Mesenteric fat pad (tissue), 1 donor: ENCODE results near the gene PDZK1. TPM values are rescaled to one million over a fixed set of nuclear protein-coding genes. Genes with fewer than 3 reads are reported as not detected.
"Not testable (repeated sequence)": the region's sequence is repeated elsewhere in the genome, so short reads cannot be mapped to it uniquely, and the experiment has no call there.

Experiments used
- DNase-seq: peaks from one replicate; pipeline ENCODE4 v3.0.0-alpha.2; 2020; ENCODE audit warnings: low spot score
- total RNA-seq: library from RNA; stranded (reverse); fragmentation: NEBNext Ultra II Directional; extraction: Animal tissue kit (Norgen Biotek cat#: 25700); gene quantifications from one replicate; pipeline ENCODE4 v1.2.1, GENCODE V29; 2021
- donor health status: DM: yes; HTN: yes; CAD: no.

PDZK1 gene
- total RNA-seq, 1 donor from 2014 or later = not detected

- DNase-seq = not testable (repeated sequence)
These were observed 50.8 kb downstream of the PDZK1 start for GRCh38 chr1:145656245-145656943.

GRCh38 chr1:145643990-145644389, 63.2 kb downstream of the PDZK1 start:
- not testable (repeated sequence) for DNase-seq

GRCh38 chr1:145641886-145642285, 65.3 kb downstream of the PDZK1 start:
- not testable (repeated sequence) for DNase-seq

GRCh38 chr1:145636237-145636636, 70.9 kb downstream of the PDZK1 start:
- not testable (repeated sequence) for DNase-seq

GRCh38 chr1:145622177-145622576, 85.0 kb downstream of the PDZK1 start:
- DNase-seq = not testable (repeated sequence)

Other genes with a start within 250 kb of the PDZK1 start
- gene GPR89A, start 99.4 kb downstream of the PDZK1 start, total RNA-seq = 13.1 TPM
- gene CD160, start 12.1 kb upstream of the PDZK1 start, total RNA-seq = not detected
- gene RNF115, start 116.7 kb upstream of the PDZK1 start, total RNA-seq = 15.1 TPM
- gene POLR3C, start 116.8 kb upstream of the PDZK1 start, total RNA-seq = 26.6 TPM
- 2.9 TPM for gene NUDT17, start 138.3 kb upstream of the PDZK1 start, total RNA-seq
- gene PIAS3, start 151.7 kb upstream of the PDZK1 start, total RNA-seq = 23.3 TPM
- gene ANKRD35, start 178.5 kb upstream of the PDZK1 start, total RNA-seq = 4.3 TPM
- 1.3 TPM for gene ITGA10, start 202.7 kb upstream of the PDZK1 start, total RNA-seq
- 13.9 TPM for gene PEX11B, start 211.3 kb upstream of the PDZK1 start, total RNA-seq
- gene RBM8A, start 220.1 kb upstream of the PDZK1 start, total RNA-seq = 110 TPM